Prostate gland (tissue), 2 donors: Measurements from ENCODE around the gene OPHN1. TPM values are rescaled to one million over a fixed set of nuclear protein-coding genes. Genes with fewer than 3 reads are reported as not detected.

ENCODE experiments used
- DNase-seq: peaks from one replicate; pipeline ENCODE4 v3.0.0-alpha.2; 2019; ENCODE audit warnings: low spot score
- H3K27ac ChIP-seq, 2 donors: fragments of 200-600 bp; sonication (generic); 2 replicates each; pipeline ENCODE4 v1.5.1; 2017 to 2019
- H3K27me3 ChIP-seq: fragments of 200-600 bp; sonication (generic); replicated peaks from 2 replicates; pipeline ENCODE4 v1.5.1; 2019; ENCODE audit not compliant: insufficient read depth
- H3K36me3 ChIP-seq, 2 donors: fragments of 200-600 bp; sonication (generic); 1 replicate in 1 of 2; 2 replicates in 1 of 2; pipeline versions ENCODE4 v1.5.1 to v1.8.1; 2017 to 2019
- H3K4me1 ChIP-seq: fragments of 200-600 bp; sonication (generic); replicated peaks from 2 replicates; pipeline ENCODE4 v1.5.1; 2019
- H3K4me3 ChIP-seq, 2 donors: fragments of 200-600 bp; sonication (generic); 2 replicates each; pipeline ENCODE4 v1.5.1; 2017 to 2019
- H3K9me3 ChIP-seq: fragments of 200-600 bp; sonication (generic); 2 replicates; pipeline ENCODE4 v1.5.1; 2017
- CTCF ChIP-seq, 4 experiments: fragments of 200-600 bp in 2 of 4; fragments of 450-650 bp in 2 of 4; sonication (generic) in 2 of 4; IDR thresholded peaks; 1 replicate in 3 of 4; 2 replicates in 1 of 4; pipeline ENCODE4 v1.5.1; 2016 to 2019; ENCODE audit warnings: antibody characterized with exemption in 4 of 4, mild to moderate bottlenecking in 2 of 4, moderate library complexity in 2 of 4
- POLR2A ChIP-seq: fragments of 450-650 bp; IDR thresholded peaks from one replicate; pipeline ENCODE4 v1.6.1; 2016; ENCODE audit warnings: antibody characterized with exemption, mild to moderate bottlenecking
- POLR2AphosphoS5 ChIP-seq: sonication (generic); formaldehyde crosslinking; IDR thresholded peaks from one replicate; pipeline ENCODE4 v1.6.1; 2017; ENCODE audit warnings: antibody characterized with exemption
- WGBS: methylation state at CpG from one replicate; pipeline ENCODE4 v1.1.5; 2018; 5-methylcytosine and 5-hydroxymethylcytosine counted together
- intact Hi-C: fragments of 100-400 bp; cut with DNase I; formaldehyde crosslinking; loops from one replicate; pipeline ENCODE4 v1.14.2; 2022
- total RNA-seq, 2 donors: library from RNA; depleted of rRNA; stranded (reverse); fragments of >200 nt; gene quantifications; one replicate each; pipeline ENCODE4 v1.1.0, GENCODE V29; 2016

OPHN1 gene
- total RNA-seq, 2 donors from 2014 or later = 18.7 to 26.2 TPM

DNA sequence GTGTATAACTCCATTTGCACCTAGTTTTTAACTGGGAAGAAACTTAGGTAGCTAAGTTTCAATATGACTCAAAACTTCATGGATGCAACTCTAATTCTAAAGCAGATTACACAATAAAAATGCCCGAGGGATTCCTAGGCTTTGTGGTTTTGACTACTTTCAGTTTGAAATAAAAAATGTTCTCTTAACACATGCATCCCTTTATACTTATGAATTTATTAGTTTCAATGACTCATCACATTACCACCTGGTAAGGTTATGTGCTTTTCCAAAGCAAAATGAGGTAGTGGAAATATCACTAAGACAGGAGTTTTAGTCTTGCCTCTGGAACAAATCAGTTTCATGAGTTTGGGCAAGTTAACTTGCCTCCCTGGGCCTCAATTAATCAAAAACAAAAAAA, 125.5 kb downstream of the OPHN1 start:
- H3K4me3 ChIP-seq = no peak overlapping the region
- H3K27me3 ChIP-seq = no peaks in the 10 kb centered on the region
- TF ChIP-seq POLR2A = no peak
- no peak for TF ChIP-seq CTCF (IDR thresholded peaks at IDR 0.05)
- peak; percentile 41 for TF ChIP-seq POLR2AphosphoS5
- WGBS = 11% methylated on average over 1 of the region's 1 CpG
- no peak overlapping the region for H3K27ac ChIP-seq
- intact Hi-C loops = no loop called here
- DNase-seq = peak; percentile 4
- H3K9me3 ChIP-seq = no peaks in the 10 kb centered on the region
- no peaks in the 10 kb centered on the region for H3K4me1 ChIP-seq
- no peaks in the 10 kb centered on the region for H3K36me3 ChIP-seq

DNA sequence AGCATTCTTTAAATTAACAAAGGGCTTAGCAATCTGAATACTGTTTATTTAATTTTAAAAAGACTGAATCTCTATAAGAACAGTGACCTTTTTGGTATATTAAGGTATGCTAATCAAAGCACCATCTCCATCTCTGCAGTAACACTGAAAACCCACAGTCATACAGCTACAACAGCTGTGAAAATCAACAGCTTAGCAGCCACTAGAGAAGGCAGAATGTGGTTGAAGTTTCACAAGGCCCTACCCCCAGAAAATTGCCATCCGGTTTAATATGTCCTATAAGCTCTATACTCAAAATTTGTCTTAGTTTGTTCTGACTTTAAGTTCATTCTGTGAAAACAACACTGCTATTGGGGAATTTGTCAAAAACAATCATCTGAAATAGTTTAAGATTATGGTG, 128.7 kb downstream of the OPHN1 start:
- Histone ChIP-seq H3K9me3 (no peaks in the 10 kb centered on the region), H3K4me1 (no peaks in the 10 kb centered on the region), H3K4me3 (no peak overlapping the region), H3K27me3 (no peaks in the 10 kb centered on the region), H3K27ac (no peak overlapping the region), H3K36me3 (no peaks in the 10 kb centered on the region)
- WGBS = 86% methylated on average over 1 of the region's 1 CpG
- intact Hi-C loops = no loop called here
- TF ChIP-seq POLR2AphosphoS5 (no peak), POLR2A (no peak), CTCF (IDR thresholded peaks at IDR 0.05) (no peak)
- DNase-seq = no peak

- TF ChIP-seq POLR2AphosphoS5 = no peak
- no peak for TF ChIP-seq CTCF (IDR thresholded peaks at IDR 0.05)
- TF ChIP-seq POLR2A = no peak
- Histone ChIP-seq H3K36me3 (no peaks in the 10 kb centered on the region), H3K4me3 (no peak overlapping the region), H3K27ac (no peak overlapping the region), H3K9me3 (no peaks in the 10 kb centered on the region), H3K27me3 (no peaks in the 10 kb centered on the region), H3K4me1 (no peaks in the 10 kb centered on the region)
- no peak for DNase-seq
- 72% methylated on average over 2 of the region's 2 CpGs for WGBS
- intact Hi-C loops = no loop called here
These were observed 133.4 kb downstream of the OPHN1 start for GRCh38 chrX:68299898-68300297.

GRCh38 chrX:68292471-68292870, 140.8 kb downstream of the OPHN1 start:
- Histone ChIP-seq H3K27ac (no peak overlapping the region), H3K27me3 (no peaks in the 10 kb centered on the region), H3K4me1 (no peaks in the 10 kb centered on the region), H3K4me3 (no peak overlapping the region), H3K9me3 (no peaks in the 10 kb centered on the region), H3K36me3 (no peaks in the 10 kb centered on the region)
- WGBS = 42% methylated on average over 3 of the region's 3 CpGs
- no peak for DNase-seq
- TF ChIP-seq POLR2AphosphoS5 (no peak), POLR2A (no peak)
- intact Hi-C loops = no loop called here

DNA sequence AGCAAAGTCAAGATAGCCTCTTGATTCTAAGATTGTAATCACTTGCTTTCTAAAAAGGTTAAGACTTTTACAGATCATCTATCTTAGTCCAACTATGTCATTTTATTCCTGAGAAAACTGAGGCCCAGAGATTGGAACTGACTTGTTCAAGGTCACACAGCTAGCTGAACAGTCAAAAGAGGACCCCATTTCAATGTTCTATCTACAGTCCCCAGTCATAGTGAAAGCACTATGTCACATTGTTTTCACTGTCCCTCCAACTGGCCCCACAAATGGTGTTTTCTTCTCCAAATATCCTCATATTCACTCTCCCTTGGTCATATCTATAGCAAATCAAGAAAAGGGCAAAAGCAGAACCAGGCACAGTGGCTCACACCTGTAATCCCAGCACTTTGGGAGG, 145.2 kb downstream of the OPHN1 start:
- H3K36me3 ChIP-seq = no peaks in the 10 kb centered on the region
- TF ChIP-seq CTCF (IDR thresholded peaks at IDR 0.05) = no peak
- no peak for TF ChIP-seq POLR2AphosphoS5
- TF ChIP-seq POLR2A = no peak
- no peak overlapping the region for H3K27ac ChIP-seq
- H3K9me3 ChIP-seq = no peaks in the 10 kb centered on the region
- intact Hi-C loops = no loop called here
- no peaks in the 10 kb centered on the region for H3K27me3 ChIP-seq
- no peak overlapping the region for H3K4me3 ChIP-seq
- no peaks in the 10 kb centered on the region for H3K4me1 ChIP-seq
- no peak for DNase-seq
